Esophagus muscularis mucosa (tissue), 3 donors: ENCODE data around the gene PUDP.

Experiments used
- EP300 ChIP-seq: sonication (generic); formaldehyde crosslinking; IDR thresholded peaks from one replicate; pipeline ENCODE4 v1.6.1; 2017; ENCODE audit warnings: antibody characterized with exemption
- TF ChIP-seq, protein P1 (sequence below), 3 experiments: fragments of 200-600 bp in 2 of 3; fragments of 450-650 bp in 1 of 3; sonication (generic) in 2 of 3; IDR thresholded peaks; one replicate each; pipeline ENCODE4 v1.5.1; 2017 to 2019; ENCODE audit warnings: antibody characterized with exemption in 3 of 3, mild to moderate bottlenecking in 2 of 3, moderate library complexity in 1 of 3

GRCh38 chrX:7028246-7028645 lies 119.7 kb downstream of the PUDP start:
- TF ChIP-seq EP300: no peak
- TF ChIP-seq, protein P1, sequence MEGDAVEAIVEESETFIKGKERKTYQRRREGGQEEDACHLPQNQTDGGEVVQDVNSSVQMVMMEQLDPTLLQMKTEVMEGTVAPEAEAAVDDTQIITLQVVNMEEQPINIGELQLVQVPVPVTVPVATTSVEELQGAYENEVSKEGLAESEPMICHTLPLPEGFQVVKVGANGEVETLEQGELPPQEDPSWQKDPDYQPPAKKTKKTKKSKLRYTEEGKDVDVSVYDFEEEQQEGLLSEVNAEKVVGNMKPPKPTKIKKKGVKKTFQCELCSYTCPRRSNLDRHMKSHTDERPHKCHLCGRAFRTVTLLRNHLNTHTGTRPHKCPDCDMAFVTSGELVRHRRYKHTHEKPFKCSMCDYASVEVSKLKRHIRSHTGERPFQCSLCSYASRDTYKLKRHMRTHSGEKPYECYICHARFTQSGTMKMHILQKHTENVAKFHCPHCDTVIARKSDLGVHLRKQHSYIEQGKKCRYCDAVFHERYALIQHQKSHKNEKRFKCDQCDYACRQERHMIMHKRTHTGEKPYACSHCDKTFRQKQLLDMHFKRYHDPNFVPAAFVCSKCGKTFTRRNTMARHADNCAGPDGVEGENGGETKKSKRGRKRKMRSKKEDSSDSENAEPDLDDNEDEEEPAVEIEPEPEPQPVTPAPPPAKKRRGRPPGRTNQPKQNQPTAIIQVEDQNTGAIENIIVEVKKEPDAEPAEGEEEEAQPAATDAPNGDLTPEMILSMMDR (IDR thresholded peaks at IDR 0.05): no peak
